ENCODE data around the gene CSTB.

- TF ChIP-seq CTCF (IDR thresholded peaks at IDR 0.05; ENCODE audit: low read depth, low read length) (no peak), POLR2A (IDR thresholded peaks at IDR 0.05; ENCODE audit: extremely low read depth, insufficient read length) (no peak)
These were observed 17.3 kb downstream of the CSTB start for GRCh38 chr21:43758811-43759210.
